ENCODE results near the gene SLC4A2. TPM values are rescaled to one million over a fixed set of nuclear protein-coding genes. Genes with fewer than 3 reads are reported as not detected.
"Not testable (repeated sequence)": the region's sequence is repeated elsewhere in the genome, so short reads cannot be mapped to it uniquely, and the experiment has no call there.

Gene SLC4A2
- total RNA-seq, 1 donor from 2014 or later: 83.1 TPM

DNA sequence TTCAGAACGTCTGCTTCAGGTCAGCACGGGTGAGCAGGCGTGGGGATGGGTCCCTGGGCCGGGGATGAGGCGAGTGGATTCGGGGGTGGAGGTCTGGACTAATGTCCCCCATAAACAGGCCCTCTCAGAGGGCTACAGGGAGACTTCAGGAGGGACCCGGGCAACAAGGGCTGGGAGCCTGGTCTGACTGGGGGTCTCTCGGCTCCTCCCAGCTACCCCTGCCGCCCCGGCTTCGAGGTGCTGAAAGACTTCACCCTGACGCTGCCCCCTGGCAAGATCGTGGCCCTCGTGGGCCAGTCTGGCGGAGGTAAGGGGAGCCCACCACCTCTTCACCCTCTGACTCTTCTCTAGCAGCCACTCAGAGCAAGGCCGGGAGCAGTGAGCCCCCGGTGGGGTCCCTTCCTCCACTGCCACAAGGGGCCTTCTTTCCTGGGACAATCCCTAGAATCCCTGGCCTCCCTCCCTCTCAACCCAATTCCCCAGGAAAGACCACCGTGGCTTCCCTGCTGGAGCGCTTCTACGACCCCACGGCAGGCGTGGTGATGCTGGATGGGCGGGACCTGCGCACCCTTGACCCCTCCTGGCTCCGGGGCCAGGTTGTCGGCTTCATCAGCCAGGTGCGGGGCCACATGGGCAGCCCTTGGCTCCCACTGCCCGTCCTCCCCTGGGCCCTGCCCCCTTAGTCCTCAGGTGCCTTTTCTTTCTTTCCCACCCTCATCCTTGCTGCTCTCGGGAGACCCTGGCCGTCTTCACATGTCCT is 18.6 kb upstream of the SLC4A2 start:
- ATAC-seq (no peak), DNase-seq (ENCODE audit: low spot score) (no peak)

DNA sequence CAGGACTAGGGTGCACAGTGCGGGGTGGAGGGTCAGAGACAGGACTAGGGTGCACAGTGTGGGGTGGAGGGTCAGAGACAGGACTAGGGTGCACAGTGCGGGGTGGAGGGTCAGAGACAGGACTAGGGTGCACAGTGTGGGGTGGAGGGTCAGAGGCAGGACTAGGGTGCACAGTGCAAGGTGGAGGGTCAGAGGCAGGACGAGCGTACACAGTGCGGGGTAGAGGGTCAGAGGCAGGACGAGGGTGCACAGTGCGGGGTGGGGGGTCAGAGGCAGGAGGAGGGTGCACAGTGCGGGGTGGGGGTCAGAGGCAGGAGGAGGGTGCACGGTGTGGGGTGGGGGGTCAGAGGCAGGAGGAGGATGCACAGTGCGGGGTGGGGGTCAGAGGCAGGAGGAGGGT is 15.9 kb upstream of the SLC4A2 start:
- DNase-seq (ENCODE audit: low spot score); ATAC-seq: not testable (repeated sequence)

DNA sequence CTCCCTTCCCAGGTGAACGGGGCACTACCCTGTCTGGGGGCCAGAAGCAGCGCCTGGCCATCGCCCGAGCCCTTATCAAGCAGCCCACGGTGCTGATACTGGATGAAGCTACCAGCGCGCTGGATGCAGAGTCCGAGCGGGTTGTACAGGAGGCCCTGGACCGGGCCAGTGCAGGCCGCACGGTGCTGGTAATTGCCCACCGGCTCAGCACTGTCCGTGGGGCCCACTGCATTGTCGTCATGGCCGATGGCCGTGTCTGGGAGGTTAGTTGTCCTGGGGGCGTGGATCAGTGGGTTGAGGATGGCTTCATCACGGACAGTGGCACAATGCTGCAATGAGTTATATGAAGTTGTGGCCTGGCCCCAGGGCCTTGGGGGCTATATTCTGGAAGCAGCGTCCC is 15.4 kb upstream of the SLC4A2 start:
- no peak for ATAC-seq
- DNase-seq (ENCODE audit: low spot score): no peak

DNA sequence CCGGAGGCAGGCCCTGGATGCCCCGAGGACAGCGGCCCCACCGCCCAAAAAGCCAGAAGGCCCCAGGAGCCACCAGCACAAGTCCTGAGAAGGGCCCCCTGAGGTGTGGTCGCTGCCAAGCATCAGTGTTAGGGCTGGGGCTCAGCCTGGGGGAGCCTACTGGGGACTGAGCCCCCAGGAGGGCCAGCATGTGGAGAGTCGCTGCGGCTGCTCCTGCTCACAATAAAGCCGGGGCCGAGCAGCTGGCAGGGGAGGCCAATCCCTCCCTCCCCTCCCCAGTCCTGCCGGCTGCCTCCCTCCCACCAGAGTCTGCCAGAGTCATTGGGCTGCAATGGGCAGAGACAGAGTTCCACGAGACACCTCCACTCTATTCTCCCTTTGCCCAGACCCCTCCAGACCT is 14.1 kb upstream of the SLC4A2 start:
- no peak for ATAC-seq

GRCh38 chr7:151045967-151046366 is 13.4 kb upstream of the SLC4A2 start:
- ATAC-seq: no peak
- no peak for DNase-seq (ENCODE audit: low spot score)

More for the DNA sequence above, 14.1 kb upstream of the SLC4A2 start:
- no peak for DNase-seq (ENCODE audit: low spot score)

DNA sequence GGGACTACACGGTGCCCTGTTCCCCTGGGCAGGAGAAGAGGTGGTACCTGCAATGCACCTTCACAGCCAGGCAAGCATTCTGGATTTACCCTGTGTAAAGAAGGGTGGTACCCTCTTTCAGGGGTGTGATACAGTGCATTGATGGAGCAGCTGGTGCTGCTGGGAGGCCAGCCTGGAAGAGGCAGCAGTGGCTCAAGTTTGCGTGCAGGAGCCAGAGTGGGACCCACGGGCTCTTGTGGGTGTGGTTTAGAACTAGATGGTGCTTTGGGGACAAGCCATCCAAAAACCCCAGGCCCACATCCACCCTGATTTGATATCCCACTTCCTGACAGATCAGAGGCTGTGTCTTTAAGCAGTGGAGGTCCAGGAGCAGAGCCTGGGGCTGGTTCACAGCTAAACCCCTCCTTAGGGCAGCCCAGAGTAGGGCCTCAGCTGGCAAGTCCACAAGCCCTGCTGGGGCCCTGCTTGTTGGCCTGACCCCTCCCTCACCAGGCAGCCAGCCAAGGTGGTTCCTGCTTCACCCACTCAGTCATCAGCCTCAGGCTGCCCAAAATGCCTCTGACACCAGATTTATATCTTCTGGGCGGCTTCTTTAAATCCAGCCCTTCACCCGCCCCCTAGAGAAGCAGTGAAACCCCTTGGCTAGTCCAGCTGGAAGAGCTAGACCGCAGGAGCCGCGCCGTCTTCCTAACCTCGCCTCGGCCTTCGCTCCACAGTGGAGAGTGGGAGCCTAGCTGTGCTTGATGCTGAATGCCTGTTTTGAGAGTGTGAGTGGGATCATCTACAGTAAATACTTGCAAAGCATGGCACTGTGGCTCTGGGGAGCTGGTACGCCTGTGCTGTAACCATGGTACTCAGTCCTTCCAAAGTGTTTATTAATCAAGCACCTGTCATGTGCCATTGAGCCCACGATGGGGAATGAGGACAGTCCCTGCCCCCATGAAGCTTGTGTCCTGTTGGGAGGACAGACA is 12.5 kb upstream of the SLC4A2 start:
- ATAC-seq: no peak
- DNase-seq (ENCODE audit: low spot score): no peak

DNA sequence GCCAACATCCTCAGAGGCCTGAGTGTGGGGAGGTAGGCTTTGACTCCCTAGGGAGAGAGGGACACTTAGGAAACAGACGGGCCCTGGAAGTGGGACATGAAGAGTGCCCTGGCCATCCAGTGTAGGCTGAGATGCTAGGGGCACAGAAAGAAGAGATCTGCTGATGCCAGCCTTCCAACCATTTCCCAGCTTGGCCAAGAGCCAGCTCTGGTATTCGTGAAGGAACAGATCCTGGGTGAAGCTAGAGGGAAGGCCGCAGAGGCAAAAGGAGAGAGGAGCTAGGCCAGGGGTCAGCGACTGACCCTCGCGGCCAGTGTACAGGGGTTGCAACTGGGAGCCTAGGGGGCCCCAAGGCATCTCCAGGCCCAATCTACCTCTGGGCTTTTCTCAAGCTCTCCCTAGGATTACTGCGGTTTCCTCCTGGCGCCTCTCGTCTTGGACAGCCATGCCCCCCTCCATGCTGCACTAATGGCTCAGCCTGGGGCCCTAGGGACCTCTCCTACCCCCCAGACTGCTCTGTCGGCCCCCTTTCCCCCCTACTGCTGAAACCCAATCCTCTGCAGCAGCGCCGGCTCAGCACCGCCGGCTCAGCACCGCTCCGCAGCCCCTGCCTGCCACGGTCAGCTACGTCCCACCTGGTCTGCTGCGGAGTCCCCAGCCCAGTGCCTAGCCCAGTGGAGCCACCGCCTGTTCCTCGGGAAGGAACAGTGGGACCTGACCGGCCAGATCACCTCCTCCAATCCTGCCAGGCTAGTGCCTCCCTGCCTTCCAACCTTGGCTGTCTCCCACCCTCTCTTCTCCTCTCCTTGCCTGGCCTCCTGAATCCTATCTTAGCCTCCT is 11.2 kb upstream of the SLC4A2 start, which contains the start of gene ASIC3:
Gene ASIC3 (plus strand): TSS at position 556 of the 840 bp plus-strand sequence. CDS start 355 bp downstream, outside the sequence.
- no peak for DNase-seq (ENCODE audit: low spot score)
- ATAC-seq: no peak

- ATAC-seq (no peak), DNase-seq (ENCODE audit: low spot score) (no peak)
Measured at GRCh38 chr7:151048911-151049463, 10.4 kb upstream of the SLC4A2 start.

- DNase-seq (ENCODE audit: low spot score) (no peak), ATAC-seq (peak; percentile 72)
Measured at GRCh38 chr7:151051108-151051507, 8.3 kb upstream of the SLC4A2 start.

- ATAC-seq: no peak
- DNase-seq (ENCODE audit: low spot score): no peak
Measured at GRCh38 chr7:151053096-151053495, 6.3 kb upstream of the SLC4A2 start.

- DNase-seq (ENCODE audit: low spot score): no peak
- ATAC-seq: no peak
Measured at GRCh38 chr7:151053751-151054150, 5.6 kb upstream of the SLC4A2 start.

DNA sequence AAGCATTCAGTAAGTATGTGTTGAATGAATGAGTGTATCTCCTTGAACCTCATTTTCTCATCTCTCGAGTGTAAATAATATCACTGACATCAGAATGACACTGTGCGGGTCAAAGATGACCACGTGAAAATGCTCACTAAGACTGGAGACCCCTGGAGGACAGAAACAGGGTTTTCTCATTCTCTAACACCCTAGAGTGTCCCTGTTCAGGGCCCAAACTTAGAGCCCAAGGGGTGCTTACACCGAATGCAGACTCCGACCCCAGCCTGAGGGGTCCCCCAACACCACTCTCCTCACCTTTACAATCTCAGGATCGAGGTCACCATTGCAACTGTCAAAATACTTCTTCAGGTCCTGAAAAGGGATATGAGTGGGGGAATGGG is 3.1 kb upstream of the SLC4A2 start:
- ATAC-seq (no peak), DNase-seq (ENCODE audit: low spot score) (no peak)

DNA sequence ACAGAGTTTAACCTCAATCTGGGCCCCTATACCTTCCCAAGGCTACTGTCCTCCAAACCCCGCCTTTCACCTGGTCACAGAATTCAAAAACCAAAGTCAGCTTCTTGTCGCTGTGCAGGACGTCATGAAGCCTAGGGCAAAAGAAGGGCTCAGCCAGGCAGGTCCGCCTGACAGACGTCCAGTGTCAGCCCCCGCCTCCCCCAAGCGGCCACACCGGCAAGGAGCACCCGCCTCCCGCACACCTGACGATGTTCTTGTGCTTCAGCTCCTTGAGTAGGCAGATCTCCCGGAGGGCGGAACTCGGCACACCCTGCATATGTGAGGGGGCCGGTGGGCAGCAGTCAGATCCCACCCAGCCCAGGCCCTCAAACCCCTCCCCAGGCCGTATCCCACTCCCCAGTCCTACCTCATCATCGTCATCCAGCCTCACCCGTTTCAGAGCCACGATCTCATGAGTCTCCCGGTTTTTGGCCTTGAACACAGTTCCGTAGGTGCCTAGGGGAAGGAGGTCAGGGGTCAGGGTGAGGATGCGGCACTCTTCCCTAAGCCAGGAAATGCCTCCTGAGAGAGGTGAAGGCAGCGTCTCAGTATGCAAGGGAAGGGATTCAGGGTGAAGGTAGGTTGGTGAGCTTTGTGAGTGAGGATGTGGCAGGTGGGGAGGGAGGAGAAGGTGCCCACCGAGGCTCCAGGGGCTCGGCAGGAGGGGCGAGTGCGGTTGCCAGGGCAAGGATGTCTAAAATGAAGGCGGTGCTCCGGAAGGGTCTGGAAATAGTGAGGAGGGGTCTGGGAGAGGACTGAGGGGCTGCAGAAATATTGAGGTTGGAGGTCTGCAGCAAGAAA is 2.5 kb upstream of the SLC4A2 start:
- DNase-seq (ENCODE audit: low spot score) (no peak), ATAC-seq (no peak)

- no peak for DNase-seq (ENCODE audit: low spot score)
Measured at GRCh38 chr7:151057506-151057988, 1.8 kb upstream of the SLC4A2 start, which contains the start of gene CDK5. Gene CDK5 (minus strand): TSS chr7:151057897. CDS start chr7:151057848, 49 bp downstream.

GRCh38 chr7:151057989-151058780 is 1.2 kb upstream of the SLC4A2 start:
- peak; percentile 99 for DNase-seq (ENCODE audit: low spot score)
- peak; percentile 78 for ATAC-seq

More at GRCh38 chr7:151057506-151057988, 1.8 kb upstream of the SLC4A2 start, which contains the start of gene CDK5:
- no peak for ATAC-seq

DNA sequence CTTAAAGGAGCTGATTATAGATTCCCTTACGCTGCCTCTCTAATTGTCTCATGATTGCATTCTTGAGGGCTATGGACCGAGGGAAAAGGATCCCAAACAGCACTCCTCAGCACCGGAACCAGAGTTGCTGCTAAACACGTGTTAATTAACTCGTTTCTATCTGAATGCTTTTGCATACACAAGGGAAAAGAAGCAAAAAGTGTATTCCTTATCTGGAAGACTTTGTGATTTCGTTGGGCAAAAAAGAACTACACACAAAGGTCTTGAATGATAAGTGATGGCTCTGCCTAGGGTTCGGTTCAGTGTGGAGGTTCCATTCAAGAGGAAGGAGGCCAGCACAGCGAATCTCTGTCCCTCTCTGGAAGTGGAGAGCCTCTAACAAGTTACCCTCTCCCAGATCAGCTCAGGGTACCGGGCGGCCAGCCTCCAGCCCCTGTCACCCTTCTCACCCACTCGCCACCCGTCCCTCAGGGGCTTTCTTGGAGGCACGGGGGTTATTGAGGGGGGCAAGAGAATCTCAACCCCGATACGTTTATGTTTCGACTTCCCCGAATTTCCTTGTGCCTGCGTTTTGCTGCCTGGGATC is 515 bp upstream of the SLC4A2 start:
- DNase-seq (ENCODE audit: low spot score): no peak
- ATAC-seq: no peak

- ATAC-seq (no peak), DNase-seq (ENCODE audit: low spot score) (no peak)
Measured at GRCh38 chr7:151060113-151060415, 675 bp downstream of the SLC4A2 start.
